Chondrocyte (in vitro differentiated cells): ENCODE measurements around the gene PRCD. TPM values are rescaled to one million over a fixed set of nuclear protein-coding genes. Genes with fewer than 3 reads are reported as not detected.
A peak's percentile ranks its signal among the peaks of the same experiment; 100 is the strongest.
"Not testable (repeated sequence)": the region's sequence is repeated elsewhere in the genome, so short reads cannot be mapped to it uniquely, and the experiment has no call there.

Experiments
- DNase-seq: peaks from one replicate; pipeline ENCODE4 v3.0.0; 2021; ENCODE audit warnings: mixed read lengths, low spot score
- H3K27ac Mint-ChIP-seq: one replicate; pipeline ENCODE4 v1.8.0; 2021; ENCODE audit warnings: mild to moderate bottlenecking, moderate library complexity, mixed read lengths; ENCODE audit not compliant: unreplicated experiment
- H3K27me3 Mint-ChIP-seq: 2 replicates; pipeline ENCODE4 v1.8.0; 2021; ENCODE audit warnings: low read depth, mixed read lengths
- H3K36me3 Mint-ChIP-seq: 2 replicates; pipeline ENCODE4 v1.8.0; 2021; ENCODE audit warnings: low read depth, mixed read lengths
- H3K4me1 Mint-ChIP-seq: 2 replicates; pipeline ENCODE4 v1.8.0; 2021; ENCODE audit warnings: low read depth, mild to moderate bottlenecking, mixed read lengths
- H3K4me3 Mint-ChIP-seq: one replicate; pipeline ENCODE4 v1.8.0; 2021; ENCODE audit warnings: mild to moderate bottlenecking, moderate library complexity, mixed read lengths; ENCODE audit not compliant: unreplicated experiment
- H3K9me3 Mint-ChIP-seq: 2 replicates; pipeline ENCODE4 v1.8.0; 2021; ENCODE audit warnings: low read depth, mixed read lengths
- total RNA-seq: library from RNA; stranded (reverse); gene quantifications from 3 replicates; pipeline ENCODE4 v1.2.1, GENCODE V29; 2021
- TF ChIP-seq, protein P1 (sequence below): fragments of 200-600 bp; sonication (generic); IDR thresholded peaks from 2 replicates; pipeline ENCODE4 v1.5.0; 2021; ENCODE audit warnings: antibody characterized with exemption, mild to moderate bottlenecking, moderate library complexity

PRCD gene
- total RNA-seq, 1 donor from 2014 or later: 0.55 TPM

DNA sequence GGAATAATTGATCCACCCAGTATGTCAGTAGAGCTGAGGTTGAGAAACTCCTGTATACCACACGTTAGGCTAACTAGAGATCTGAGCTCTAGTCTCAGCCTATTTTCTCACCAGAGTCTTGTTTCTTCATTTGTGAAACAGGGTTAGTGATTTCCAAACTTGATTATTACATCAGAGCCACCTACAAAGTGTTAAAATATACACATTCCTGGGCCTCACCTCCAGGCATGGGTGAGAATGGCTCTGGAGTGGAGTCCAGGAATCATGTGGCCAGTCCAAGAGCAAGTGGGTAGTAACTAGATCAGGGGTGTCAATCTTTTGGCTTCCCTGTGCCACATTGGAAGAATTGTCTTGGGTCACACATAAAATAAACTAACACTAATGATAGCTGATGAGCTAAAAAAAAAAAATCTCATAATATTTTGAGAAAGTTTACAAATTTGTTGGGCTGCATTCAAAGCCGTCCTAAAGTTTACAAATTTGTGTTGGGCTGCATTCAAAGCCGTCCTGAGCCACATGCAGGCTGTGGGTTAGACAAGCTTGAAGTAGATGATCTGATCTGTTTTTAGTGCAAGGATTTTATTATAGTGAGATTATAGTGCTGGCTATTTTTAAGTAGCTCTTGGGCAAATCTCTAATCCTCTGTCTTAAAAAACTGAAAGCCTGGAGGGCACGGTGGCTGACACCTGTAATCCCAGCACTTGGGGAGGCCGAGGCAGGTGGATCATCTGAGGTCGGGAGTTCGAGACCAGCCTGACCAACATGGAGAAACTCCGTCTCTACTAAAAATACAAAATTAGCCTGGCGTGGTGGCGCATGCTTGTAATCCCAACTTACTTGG, 20.4 kb downstream of the PRCD start:
- peaks cover 15% of the 10 kb centered on the region for H3K36me3 Mint-ChIP-seq

DNA sequence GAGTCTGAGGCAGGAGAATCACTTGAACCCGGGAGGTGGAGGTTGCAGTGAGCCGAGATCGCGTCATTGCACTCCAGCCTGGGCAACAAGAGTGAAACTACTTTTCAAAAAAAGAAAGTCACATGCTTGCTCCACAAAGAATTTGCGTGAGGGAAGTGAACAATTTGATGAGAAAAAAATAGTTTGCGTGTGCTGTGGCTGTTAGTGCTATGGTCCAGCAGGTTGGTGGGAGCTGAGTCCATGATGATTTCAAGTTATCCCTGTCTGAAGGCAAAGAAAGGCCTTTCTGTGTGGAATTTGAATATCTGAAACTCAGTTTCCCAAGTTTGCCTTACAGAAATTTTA, 21.0 kb downstream of the PRCD start:
- H3K9me3 Mint-ChIP-seq: no peaks in the 10 kb centered on the region
- H3K4me3 Mint-ChIP-seq: no peak overlapping the region
- H3K27ac Mint-ChIP-seq: no peak overlapping the region
- no peaks in the 10 kb centered on the region for H3K27me3 Mint-ChIP-seq
- no peak for DNase-seq
- peaks cover 51% of the 10 kb centered on the region for H3K4me1 Mint-ChIP-seq
- peaks cover 17% of the 10 kb centered on the region for H3K36me3 Mint-ChIP-seq
- TF ChIP-seq, protein P1, sequence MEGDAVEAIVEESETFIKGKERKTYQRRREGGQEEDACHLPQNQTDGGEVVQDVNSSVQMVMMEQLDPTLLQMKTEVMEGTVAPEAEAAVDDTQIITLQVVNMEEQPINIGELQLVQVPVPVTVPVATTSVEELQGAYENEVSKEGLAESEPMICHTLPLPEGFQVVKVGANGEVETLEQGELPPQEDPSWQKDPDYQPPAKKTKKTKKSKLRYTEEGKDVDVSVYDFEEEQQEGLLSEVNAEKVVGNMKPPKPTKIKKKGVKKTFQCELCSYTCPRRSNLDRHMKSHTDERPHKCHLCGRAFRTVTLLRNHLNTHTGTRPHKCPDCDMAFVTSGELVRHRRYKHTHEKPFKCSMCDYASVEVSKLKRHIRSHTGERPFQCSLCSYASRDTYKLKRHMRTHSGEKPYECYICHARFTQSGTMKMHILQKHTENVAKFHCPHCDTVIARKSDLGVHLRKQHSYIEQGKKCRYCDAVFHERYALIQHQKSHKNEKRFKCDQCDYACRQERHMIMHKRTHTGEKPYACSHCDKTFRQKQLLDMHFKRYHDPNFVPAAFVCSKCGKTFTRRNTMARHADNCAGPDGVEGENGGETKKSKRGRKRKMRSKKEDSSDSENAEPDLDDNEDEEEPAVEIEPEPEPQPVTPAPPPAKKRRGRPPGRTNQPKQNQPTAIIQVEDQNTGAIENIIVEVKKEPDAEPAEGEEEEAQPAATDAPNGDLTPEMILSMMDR: no peak

More for the DNA sequence above, 20.4 kb downstream of the PRCD start:
- peaks cover 49% of the 10 kb centered on the region for H3K4me1 Mint-ChIP-seq
- H3K27me3 Mint-ChIP-seq: no peaks in the 10 kb centered on the region
- peak overlapping the region; percentile 13 for H3K4me3 Mint-ChIP-seq
- no peak for DNase-seq
- H3K27ac Mint-ChIP-seq: no peak overlapping the region
- H3K9me3 Mint-ChIP-seq: no peaks in the 10 kb centered on the region
- TF ChIP-seq, protein P1: no peak

DNA sequence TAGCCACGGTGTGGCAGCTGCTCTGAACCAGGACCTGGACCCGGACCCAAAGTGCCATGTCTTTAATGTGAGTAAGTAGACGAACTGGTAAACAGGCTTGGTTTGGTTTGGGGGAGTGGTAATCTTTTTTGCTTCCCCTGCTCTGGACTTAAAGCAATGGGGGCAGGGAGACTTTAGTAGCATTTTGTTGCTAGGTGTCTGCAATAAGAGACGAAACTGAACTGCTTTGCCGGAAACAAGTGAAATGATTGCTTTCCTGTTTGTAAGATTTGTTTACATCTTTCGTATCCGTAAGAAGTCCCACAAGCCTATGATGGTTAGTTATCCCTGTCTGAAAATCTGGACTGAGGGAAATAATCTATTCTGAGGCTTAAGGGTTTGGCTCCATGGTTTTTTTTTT, 21.5 kb downstream of the PRCD start:
- TF ChIP-seq, protein P1: no peak
- Mint-ChIP-seq H3K36me3 (peaks cover 17% of the 10 kb centered on the region), H3K4me1 (peaks cover 50% of the 10 kb centered on the region), H3K27me3 (no peaks in the 10 kb centered on the region), H3K27ac (peak overlapping the region; percentile 24), H3K9me3 (no peaks in the 10 kb centered on the region), H3K4me3 (no peak overlapping the region)
- no peak for DNase-seq

DNA sequence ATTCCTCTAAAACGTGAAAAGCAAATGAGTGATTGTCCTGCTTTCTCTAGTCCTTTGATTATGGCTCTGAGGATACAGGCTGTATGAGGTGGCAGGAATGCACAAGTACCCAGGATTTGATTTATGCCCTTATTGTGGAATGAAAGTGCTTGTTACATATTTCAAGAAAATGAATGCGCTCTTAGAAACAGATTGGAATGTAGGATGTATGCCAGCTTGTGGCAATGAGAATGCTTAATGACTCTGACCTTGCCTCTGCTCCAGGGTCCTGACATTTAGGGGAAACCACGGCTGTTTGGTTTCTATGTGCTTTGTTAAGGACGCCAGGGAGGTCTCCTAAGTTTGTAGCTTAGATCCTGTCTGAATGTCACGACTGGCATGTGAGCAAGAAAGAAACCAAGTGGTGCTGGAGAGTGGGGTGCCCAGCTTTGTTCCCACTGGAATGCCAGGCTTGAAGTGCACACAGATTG, 22.0 kb downstream of the PRCD start:
- TF ChIP-seq, protein P1: no peak
- DNase-seq: no peak
- Mint-ChIP-seq H3K4me3 (no peak overlapping the region), H3K9me3 (no peaks in the 10 kb centered on the region), H3K27ac (peak overlapping the region; percentile 24), H3K27me3 (no peaks in the 10 kb centered on the region), H3K36me3 (peaks cover 17% of the 10 kb centered on the region), H3K4me1 (peaks cover 45% of the 10 kb centered on the region)

DNA sequence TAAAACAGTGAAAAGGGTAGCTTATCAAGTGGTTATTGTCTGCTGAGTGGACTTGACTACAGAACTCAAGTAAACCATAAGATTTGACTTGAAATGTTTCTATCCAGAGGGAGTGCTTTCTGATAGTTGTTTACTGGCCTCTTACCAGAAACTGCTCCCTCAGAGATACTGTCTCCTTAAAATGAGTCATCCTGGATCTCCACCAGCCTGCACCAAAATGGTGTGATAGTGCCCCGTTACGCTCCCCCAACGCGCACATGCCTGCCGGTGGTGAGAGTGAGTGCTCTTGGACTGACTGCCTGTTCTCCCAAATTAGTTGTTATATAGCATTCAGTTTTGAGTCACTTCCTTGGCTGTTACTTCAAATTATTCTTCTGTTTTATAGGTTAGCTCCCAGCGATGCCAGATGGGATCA, 22.9 kb downstream of the PRCD start:
- Mint-ChIP-seq H3K27me3 (no peaks in the 10 kb centered on the region), H3K36me3 (peaks cover 14% of the 10 kb centered on the region), H3K9me3 (no peaks in the 10 kb centered on the region), H3K27ac (peak overlapping the region; percentile 32), H3K4me3 (no peak overlapping the region), H3K4me1 (peaks cover 39% of the 10 kb centered on the region)
- no peak for DNase-seq
- TF ChIP-seq, protein P1: no peak

DNA sequence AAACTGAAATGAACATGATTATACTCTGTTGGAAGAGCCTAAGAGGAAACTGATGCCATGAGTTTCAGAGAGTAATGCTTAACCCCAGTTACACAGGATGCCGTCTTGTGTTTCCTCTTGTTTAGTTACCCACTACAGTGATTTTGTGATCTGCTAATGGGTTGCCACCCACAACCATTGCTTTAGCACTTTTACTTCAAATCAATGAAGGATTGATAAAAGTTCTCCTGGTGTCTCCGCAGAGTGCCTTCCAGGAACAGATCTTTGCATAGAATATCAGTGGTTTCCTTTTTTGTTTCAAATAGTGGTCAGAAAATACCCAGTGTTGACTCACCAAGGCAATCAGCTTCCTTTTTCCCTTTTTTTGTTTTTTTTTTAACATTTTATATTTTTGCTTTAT, 23.5 kb downstream of the PRCD start:
- DNase-seq, H3K27ac Mint-ChIP-seq, H3K9me3 Mint-ChIP-seq, H3K4me3 Mint-ChIP-seq, H3K27me3 Mint-ChIP-seq: not testable (repeated sequence)
- Mint-ChIP-seq H3K36me3 (peaks cover 14% of the 10 kb centered on the region), H3K4me1 (peaks cover 38% of the 10 kb centered on the region)

DNA sequence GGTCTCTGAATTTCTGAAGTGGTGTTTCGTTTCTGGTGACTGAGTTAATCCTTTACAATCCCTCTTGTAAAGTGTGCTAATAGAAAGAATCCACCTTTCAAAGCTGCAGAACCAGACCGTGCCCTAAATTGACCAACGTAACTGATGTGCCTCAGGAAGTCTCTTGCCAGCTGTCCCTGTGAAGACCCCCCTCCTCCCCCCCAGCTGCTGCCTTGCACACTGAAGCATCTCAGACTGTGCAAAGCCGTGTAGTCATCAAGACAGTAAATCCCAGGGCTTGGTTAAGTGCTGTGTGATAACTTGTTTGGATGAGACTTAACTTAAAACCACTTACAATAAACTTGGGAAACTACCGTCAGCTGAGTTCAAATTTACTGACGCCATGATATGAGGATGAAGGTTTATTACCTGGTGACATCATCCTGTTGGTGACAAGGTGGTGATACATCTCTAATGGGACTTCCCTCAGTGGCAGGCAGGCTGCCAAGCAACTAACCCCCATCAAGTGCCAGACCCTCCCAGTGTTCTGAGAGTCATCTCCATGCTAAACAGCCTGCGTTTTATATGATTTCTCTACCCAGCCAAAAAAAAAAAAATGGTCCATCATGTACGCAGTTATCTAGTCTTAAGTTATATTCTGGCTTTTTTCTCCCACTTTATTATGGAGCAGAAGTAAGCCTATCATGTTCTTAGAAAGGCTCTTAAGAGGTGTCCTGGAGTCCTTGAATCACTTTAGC, 25.3 kb downstream of the PRCD start:
- peaks cover 14% of the 10 kb centered on the region for H3K36me3 Mint-ChIP-seq
- not testable (repeated sequence) for H3K4me3 Mint-ChIP-seq

More for the DNA sequence above, 25.3 kb downstream of the PRCD start:
- not testable (repeated sequence) for DNase-seq, H3K27me3 Mint-ChIP-seq, H3K9me3 Mint-ChIP-seq, H3K27ac Mint-ChIP-seq
- peaks cover 28% of the 10 kb centered on the region for H3K4me1 Mint-ChIP-seq
